Natural killer cell (primary cell): Measurements from ENCODE around the gene CLIC1. TPM values are rescaled to one million over a fixed set of nuclear protein-coding genes. Genes with fewer than 3 reads are reported as not detected.

ENCODE experiments used
- ATAC-seq, 3 donors: fragments of 150-1000 bp in 2 of 3; fragments of 200-7000 bp in 1 of 3; cut with Tn5 transposase; 1 replicate in 1 of 3; 2 replicates in 2 of 3; pipeline ENCODE4 v1.10.0; 2021; ENCODE audit warnings: mild to moderate bottlenecking in 2 of 3, moderate library complexity in 2 of 3
- DNase-seq, 2 donors: peaks; one replicate each; pipeline versions ENCODE4 v3.0.0 to v3.0.0-alpha.2; 2013 to 2021; ENCODE audit warnings: mixed read lengths in 1 of 2
- H3K27ac ChIP-seq: one replicate; pipeline ENCODE4 v1.5.1; 2013; ENCODE audit warnings: mild to moderate bottlenecking, low read length
- H3K27me3 ChIP-seq: one replicate; pipeline ENCODE4 v1.6.1; 2013; ENCODE audit warnings: low read length; ENCODE audit not compliant: control insufficient read depth, insufficient read depth
- H3K36me3 ChIP-seq: one replicate; pipeline ENCODE4 v1.6.1; 2013; ENCODE audit warnings: low read length; ENCODE audit not compliant: control insufficient read depth, insufficient read depth
- H3K4me1 ChIP-seq: one replicate; pipeline ENCODE4 v1.6.1; 2013; ENCODE audit warnings: low read length; ENCODE audit not compliant: control insufficient read depth, insufficient read depth
- H3K4me3 ChIP-seq: one replicate; pipeline ENCODE4 v1.5.1; 2013; ENCODE audit warnings: low read length
- H3K9me3 ChIP-seq: one replicate; pipeline ENCODE4 v1.6.1; 2013; ENCODE audit warnings: low read length; ENCODE audit not compliant: control insufficient read depth, insufficient read depth
- H3K27ac Mint-ChIP-seq, 2 donors: one replicate each; pipeline ENCODE4 v1.8.0; 2022; ENCODE audit warnings: mild to moderate bottlenecking in 2 of 2, mixed read lengths in 2 of 2, moderate library complexity in 1 of 2
- H3K27me3 Mint-ChIP-seq, 2 donors: one replicate each; pipeline ENCODE4 v1.8.0; 2022; ENCODE audit warnings: low read depth in 2 of 2, mixed read lengths in 2 of 2
- H3K36me3 Mint-ChIP-seq: one replicate; pipeline ENCODE4 v1.8.0; 2022; ENCODE audit warnings: mixed read lengths
- H3K4me1 Mint-ChIP-seq, 2 donors: one replicate each; pipeline ENCODE4 v1.8.0; 2022; ENCODE audit warnings: mixed read lengths in 2 of 2
- H3K4me3 Mint-ChIP-seq: one replicate; pipeline ENCODE4 v1.8.0; 2022; ENCODE audit warnings: mild to moderate bottlenecking, moderate library complexity, mixed read lengths
- H3K9me3 Mint-ChIP-seq, 2 donors: one replicate each; pipeline ENCODE4 v1.8.0; 2022; ENCODE audit warnings: mixed read lengths in 2 of 2
- WGBS: methylation state at CpG from one replicate; pipeline ENCODE4 v1.1.7; 2013; ENCODE audit warnings: missing lambda C conversion rate; ENCODE audit not compliant: insufficient coverage; 5-methylcytosine and 5-hydroxymethylcytosine counted together
- intact Hi-C: fragments of 100-400 bp; cut with micrococcal nuclease; formaldehyde crosslinking; loops from one replicate; pipeline ENCODE4 v1.14.2; 2022
- total RNA-seq, 4 donors: library from RNA; stranded (reverse); fragments of 120-200 nt in 1 of 4; gene quantifications; one replicate each; pipeline versions ENCODE4 v1.2.3 to v1.2.4, GENCODE V29; 2013 to 2022
- TF ChIP-seq, protein P1 (sequence below): fragments of 200-600 bp; IDR thresholded peaks from one replicate; pipeline ENCODE4 v1.8.0; 2022; ENCODE audit warnings: antibody characterized with exemption

Gene CLIC1
- total RNA-seq, 3 donors from 2014 or later (not counting 1 experiment from before 2014, with no cell fraction given), result 348 to 363 (median 355) TPM

DNA sequence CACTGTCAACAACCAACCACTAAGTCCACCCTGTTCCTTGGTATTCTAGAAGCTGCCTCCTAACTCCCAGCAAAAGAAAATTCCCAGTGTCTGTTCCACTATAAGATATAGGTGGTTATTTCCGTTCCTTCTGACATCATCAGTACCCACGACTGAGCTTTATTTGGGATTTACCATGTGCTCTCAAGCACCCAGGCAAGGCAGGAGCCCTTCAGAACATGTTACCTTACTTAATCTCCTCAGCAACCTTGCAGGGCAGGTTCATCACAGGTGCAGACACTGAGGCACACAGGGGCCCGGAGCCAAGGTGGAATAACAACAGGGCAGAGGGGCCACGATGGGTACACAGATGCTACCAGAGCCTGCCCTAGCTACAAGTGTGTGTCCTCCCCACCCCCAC, 44.0 kb downstream of the CLIC1 start:
- H3K4me3 Mint-ChIP-seq, result no peak overlapping the region
- no peak for ATAC-seq
- no peak overlapping the region for H3K27ac ChIP-seq
- H3K27ac Mint-ChIP-seq, result no peak overlapping the region
- intact Hi-C loops, result no loop called here
- H3K4me3 ChIP-seq, result no peak overlapping the region
- H3K36me3 ChIP-seq, result peaks cover 80% of the 10 kb centered on the region
- H3K27me3 Mint-ChIP-seq, result no peaks in the 10 kb centered on the region
- no peaks in the 10 kb centered on the region for H3K27me3 ChIP-seq
- TF ChIP-seq, protein P1, sequence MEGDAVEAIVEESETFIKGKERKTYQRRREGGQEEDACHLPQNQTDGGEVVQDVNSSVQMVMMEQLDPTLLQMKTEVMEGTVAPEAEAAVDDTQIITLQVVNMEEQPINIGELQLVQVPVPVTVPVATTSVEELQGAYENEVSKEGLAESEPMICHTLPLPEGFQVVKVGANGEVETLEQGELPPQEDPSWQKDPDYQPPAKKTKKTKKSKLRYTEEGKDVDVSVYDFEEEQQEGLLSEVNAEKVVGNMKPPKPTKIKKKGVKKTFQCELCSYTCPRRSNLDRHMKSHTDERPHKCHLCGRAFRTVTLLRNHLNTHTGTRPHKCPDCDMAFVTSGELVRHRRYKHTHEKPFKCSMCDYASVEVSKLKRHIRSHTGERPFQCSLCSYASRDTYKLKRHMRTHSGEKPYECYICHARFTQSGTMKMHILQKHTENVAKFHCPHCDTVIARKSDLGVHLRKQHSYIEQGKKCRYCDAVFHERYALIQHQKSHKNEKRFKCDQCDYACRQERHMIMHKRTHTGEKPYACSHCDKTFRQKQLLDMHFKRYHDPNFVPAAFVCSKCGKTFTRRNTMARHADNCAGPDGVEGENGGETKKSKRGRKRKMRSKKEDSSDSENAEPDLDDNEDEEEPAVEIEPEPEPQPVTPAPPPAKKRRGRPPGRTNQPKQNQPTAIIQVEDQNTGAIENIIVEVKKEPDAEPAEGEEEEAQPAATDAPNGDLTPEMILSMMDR, result no peak
- DNase-seq, result no peak
- H3K36me3 Mint-ChIP-seq, result no peaks in the 10 kb centered on the region
- H3K4me1 ChIP-seq, result no peaks in the 10 kb centered on the region
- peaks cover 0 to 13% of the 10 kb centered on the region in 2 donors for H3K4me1 Mint-ChIP-seq
- no peaks in the 10 kb centered on the region for H3K9me3 ChIP-seq
- H3K9me3 Mint-ChIP-seq, result no peaks in the 10 kb centered on the region
- 98% methylated on average over 4 of the region's 4 CpGs for WGBS

GRCh38 chr6:31691564-31692108, 44.7 kb downstream of the CLIC1 start:
- no peak for ATAC-seq
- no peaks in the 10 kb centered on the region for H3K9me3 Mint-ChIP-seq
- intact Hi-C loops, result no loop called here
- H3K27ac Mint-ChIP-seq, result no peak overlapping the region
- H3K4me3 Mint-ChIP-seq, result no peak overlapping the region
- Histone ChIP-seq H3K4me3 (no peak overlapping the region), H3K9me3 (no peaks in the 10 kb centered on the region), H3K4me1 (no peaks in the 10 kb centered on the region), H3K27me3 (no peaks in the 10 kb centered on the region), H3K27ac (no peak overlapping the region), H3K36me3 (peaks cover 81% of the 10 kb centered on the region)
- H3K36me3 Mint-ChIP-seq, result no peaks in the 10 kb centered on the region
- TF ChIP-seq, protein P1, result no peak
- no peaks in the 10 kb centered on the region for H3K27me3 Mint-ChIP-seq
- peaks cover 0 to 7% of the 10 kb centered on the region in 2 donors for H3K4me1 Mint-ChIP-seq
- 97% methylated on average over 11 of the region's 12 CpGs for WGBS
- DNase-seq, result no peak

- Histone ChIP-seq H3K27ac (no peak overlapping the region), H3K27me3 (no peaks in the 10 kb centered on the region), H3K9me3 (no peaks in the 10 kb centered on the region), H3K4me3 (no peak overlapping the region), H3K36me3 (peaks cover 79% of the 10 kb centered on the region), H3K4me1 (no peaks in the 10 kb centered on the region)
- intact Hi-C loops, result no loop called here
- DNase-seq (no peak), ATAC-seq (no peak)
- Mint-ChIP-seq H3K36me3 (no peaks in the 10 kb centered on the region), H3K4me3 (no peak overlapping the region), H3K27ac (no peak overlapping the region), H3K4me1 (peaks cover 0 to 7% of the 10 kb centered on the region in 2 donors), H3K9me3 (no peaks in the 10 kb centered on the region), H3K27me3 (no peaks in the 10 kb centered on the region)
- 100% methylated on average over 5 of the region's 6 CpGs for WGBS
- TF ChIP-seq, protein P1, result no peak
Observed at GRCh38 chr6:31691078-31691463, 45.3 kb downstream of the CLIC1 start.
